Fibroblast of lung (primary cell): Measurements from ENCODE around the gene C11orf68. TPM values are rescaled to one million over a fixed set of nuclear protein-coding genes. Genes with fewer than 3 reads are reported as not detected.

Experiments used
- DNase-seq, 2 donors: peaks; one replicate each; pipeline versions ENCODE4 v3.0.0 to v3.0.0-alpha.2; 2010; ENCODE audit warnings: low read depth in 2 of 2
- H2AFZ ChIP-seq: 2 replicates; pipeline ENCODE4 v1.5.1; 2012; ENCODE audit warnings: low read length, control low read depth, inconsistent platforms
- H3K27ac ChIP-seq: 2 replicates; pipeline ENCODE4 v1.5.1; 2011; ENCODE audit warnings: low read length, control low read depth; ENCODE audit not compliant: insufficient read depth
- H3K27me3 ChIP-seq: 2 replicates; pipeline ENCODE4 v1.5.1; 2011; ENCODE audit warnings: mild to moderate bottlenecking, low read length; ENCODE audit not compliant: control insufficient read depth, insufficient read depth
- H3K36me3 ChIP-seq: 2 replicates; pipeline ENCODE4 v1.5.1; 2011; ENCODE audit warnings: low read length; ENCODE audit not compliant: control insufficient read depth, insufficient read depth
- H3K4me1 ChIP-seq: 2 replicates; pipeline ENCODE4 v1.5.1; 2011; ENCODE audit warnings: low read length; ENCODE audit not compliant: control insufficient read depth, insufficient read depth; ENCODE audit errors: extremely low read depth
- H3K4me2 ChIP-seq: 2 replicates; pipeline ENCODE4 v1.5.1; 2011; ENCODE audit warnings: low read length, control low read depth; ENCODE audit not compliant: insufficient read depth; ENCODE audit errors: extremely low read depth
- H3K4me3 ChIP-seq, 4 experiments: fragments of 200-600 bp in 1 of 4; sonication (generic) in 1 of 4; replicated peaks in 1 of 4; 2 replicates each; pipeline ENCODE4 v1.5.1; 2011 to 2016; ENCODE audit warnings: low read length in 4 of 4, low read depth in 3 of 4, mild to moderate bottlenecking in 3 of 4, control low read depth in 2 of 4, inconsistent platforms in 1 of 4, mixed read lengths in 1 of 4; ENCODE audit not compliant: insufficient read depth in 1 of 4; ENCODE audit errors: control extremely low read depth in 1 of 4
- H3K79me2 ChIP-seq: 2 replicates; pipeline ENCODE4 v1.5.1; 2012; ENCODE audit warnings: mild to moderate bottlenecking, low read length, inconsistent platforms; ENCODE audit not compliant: control insufficient read depth, insufficient read depth
- H3K9ac ChIP-seq: 2 replicates; pipeline ENCODE4 v1.5.1; 2011; ENCODE audit warnings: mild to moderate bottlenecking, low read length, control low read depth; ENCODE audit not compliant: insufficient read depth
- H3K9me3 ChIP-seq: 2 replicates; pipeline ENCODE4 v1.5.1; 2012; ENCODE audit warnings: low read depth, low read length; ENCODE audit not compliant: control insufficient read depth, insufficient read depth
- H4K20me1 ChIP-seq: 2 replicates; pipeline ENCODE4 v1.5.1; 2011; ENCODE audit warnings: low read length; ENCODE audit not compliant: control insufficient read depth, insufficient read depth; ENCODE audit errors: extremely low read depth
- CTCF ChIP-seq, 2 donors: IDR thresholded peaks in 1 of 2; conservative IDR thresholded peaks in 1 of 2; 1 replicate in 1 of 2; 2 replicates in 1 of 2; pipeline ENCODE4 v1.5.1; 2011 to 2012; ENCODE audit warnings: low read length in 2 of 2, control low read depth in 1 of 2, inconsistent platforms in 1 of 2, low read depth in 1 of 2, mild to moderate bottlenecking in 1 of 2
- EZH2 ChIP-seq: IDR thresholded peaks from 2 replicates; pipeline ENCODE4 v1.5.1; 2012; ENCODE audit warnings: low read length, control low read depth, mild to moderate bottlenecking; ENCODE audit errors: missing control alignments
- polyA minus RNA-seq: library from RNA; depleted of rRNA, polyadenylated mRNA; stranded (reverse); fragments of >200 nt; gene quantifications from 2 replicates; pipeline ENCODE4 v1.2.3, GENCODE V29; 2011; ENCODE audit warnings: low replicate concordance
- polyA plus RNA-seq, 2 donors: library from polyadenylated mRNA; depleted of rRNA in 1 of 2; stranded (reverse) in 1 of 2; unstranded in 1 of 2; fragments of >200 nt; gene quantifications; 2 replicates each; pipeline ENCODE4 v1.2.1, GENCODE V29; 2011 to 2012; ENCODE audit warnings: missing spikeins in 1 of 2
- total RNA-seq: library from RNA; depleted of rRNA; stranded (reverse); fragments of >200 nt; gene quantifications from 2 replicates; pipeline ENCODE4 v1.2.1, GENCODE V29; 2014

Gene C11orf68
- 18.0 and 26.6 TPM in 2 replicates for total RNA-seq
- polyA plus RNA-seq = 27.6 and 57.2 TPM in 2 replicates
- polyA plus RNA-seq (2012) = 46.7 and 99.2 TPM in 2 replicates
- polyA minus RNA-seq = 68.3 and 159 TPM in 2 replicates

DNA sequence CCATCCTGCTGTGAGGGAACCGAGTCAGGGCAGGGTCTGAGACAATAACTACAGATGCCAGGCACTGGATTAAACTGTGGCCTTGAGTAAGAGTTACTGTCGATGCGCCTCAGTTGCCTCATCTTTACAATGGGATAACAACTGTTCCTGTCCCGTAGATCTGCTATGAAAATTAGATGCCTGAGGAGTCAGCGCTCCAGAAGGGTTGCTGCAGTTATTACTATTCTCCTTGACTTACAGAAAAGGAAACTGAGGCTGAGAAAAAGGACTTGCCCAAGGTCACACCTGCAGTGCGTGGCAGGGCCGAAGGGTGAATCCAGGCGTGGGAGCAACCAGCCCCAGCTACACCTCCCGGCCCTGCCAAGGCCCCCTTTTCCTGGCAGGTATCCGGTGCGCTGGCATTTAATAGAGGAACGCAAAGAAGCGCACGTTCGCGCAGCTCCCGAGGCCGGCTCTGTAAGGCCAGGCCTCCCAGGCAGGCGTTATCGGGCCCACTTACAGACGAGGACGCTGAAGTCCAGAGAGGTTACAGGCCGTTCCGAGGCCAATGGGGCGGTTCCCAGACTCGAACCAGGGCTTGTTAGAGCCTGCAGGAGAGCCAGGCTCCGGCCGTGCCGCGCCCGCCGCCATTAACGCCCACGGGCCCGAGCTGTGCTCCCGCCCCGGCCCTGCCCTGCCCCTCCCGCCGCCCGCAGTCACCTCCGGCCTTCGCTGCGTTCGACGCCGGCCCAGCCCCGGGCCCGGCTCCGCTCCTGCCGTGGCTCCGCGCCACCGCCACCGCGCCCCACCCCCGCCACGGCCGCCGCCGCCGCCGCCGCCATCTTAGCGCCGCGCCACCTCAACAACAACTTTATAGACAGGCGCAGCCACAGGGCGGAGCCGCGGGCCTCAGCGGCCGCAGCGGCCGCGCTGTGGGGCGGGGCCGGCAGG lies at the start of gene C11orf68:
Gene C11orf68, minus strand, starts transcription at position 852 of the 930 bp plus-strand sequence. Its CDS starts 31 bp downstream, at position 821.
- Histone ChIP-seq H3K27me3 (no peaks in the 10 kb centered on the region), H3K9me3 (no peaks in the 10 kb centered on the region), H3K27ac (peak within 1 kb of the TSS; percentile 99), H3K4me1 (peaks cover 42% of the 10 kb centered on the region), H3K4me2 (peak within 1 kb of the TSS; percentile 86), H4K20me1 (no peaks in the 10 kb centered on the region), H3K79me2 (peaks cover 70% of the 10 kb centered on the region), H3K4me3 (peak within 1 kb of the TSS; percentile 74 to 95 (median 92)), H2AFZ (peak within 1 kb of the TSS; percentile 56), H3K36me3 (peaks cover 18% of the 10 kb centered on the region), H3K9ac (peak within 1 kb of the TSS; percentile 94)
- TF ChIP-seq EZH2 (no peak), CTCF (conservative IDR thresholded peaks at IDR 0.05 in 1 of 2, IDR thresholded peaks at IDR 0.05 in 1 of 2; ENCODE audit: low read depth in 1 of 2, low read length in 2 of 2) (no peak)
- DNase-seq = peak in 1 of 2 donors; percentile 25

- H3K9me3 ChIP-seq = no peaks in the 10 kb centered on the region
- H3K4me2 ChIP-seq = no peak overlapping the region
- H3K36me3 ChIP-seq = peaks cover 36% of the 10 kb centered on the region
- no peak overlapping the region for H2AFZ ChIP-seq
- no peak overlapping the region for H3K4me3 ChIP-seq
- no peak overlapping the region for H3K9ac ChIP-seq
- H4K20me1 ChIP-seq = no peaks in the 10 kb centered on the region
- no peak for TF ChIP-seq CTCF (conservative IDR thresholded peaks at IDR 0.05 in 1 of 2, IDR thresholded peaks at IDR 0.05 in 1 of 2; ENCODE audit: low read depth in 1 of 2, low read length in 2 of 2)
- no peak for TF ChIP-seq EZH2
- peaks cover 28% of the 10 kb centered on the region for H3K79me2 ChIP-seq
- no peak overlapping the region for H3K27ac ChIP-seq
- DNase-seq = no peak
- H3K27me3 ChIP-seq = no peaks in the 10 kb centered on the region
- peaks cover 7% of the 10 kb centered on the region for H3K4me1 ChIP-seq
These were observed 48.6 kb upstream of the C11orf68 start for GRCh38 chr11:65967329-65967934.
